Activated CD4-positive, alpha-beta T cell treated with anti-CD3 and anti-CD28 coated beads, Interleukin-2, amount 50 U/mL, for 4 hours (primary cell): ENCODE data around the gene RNF222.

Experiments used
- DNase-seq, 2 experiments: peaks; one replicate each; pipeline ENCODE4 v3.0.0-alpha.2; 2020

Gene RNF222

GRCh38 chr17:8397636-8398035 is at the start of gene RNF222:
TSS of gene RNF222 (minus strand) at chr17:8397827. CDS start at chr17:8393461, 4,366 bp downstream.
- no peak for DNase-seq

- DNase-seq, result no peak
Measured at GRCh38 chr17:8445536-8445935, 47.9 kb upstream of the RNF222 start.

- DNase-seq, result no peak
Measured at GRCh38 chr17:8444494-8444893, 46.9 kb upstream of the RNF222 start.

GRCh38 chr17:8443756-8444155 is 46.1 kb upstream of the RNF222 start:
- no peak for DNase-seq

GRCh38 chr17:8442310-8442709 is 44.7 kb upstream of the RNF222 start:
- DNase-seq, result no peak

- no peak for DNase-seq
Measured at GRCh38 chr17:8441690-8442089, 44.1 kb upstream of the RNF222 start.

- DNase-seq, result no peak
Measured at GRCh38 chr17:8439681-8440080, 42.1 kb upstream of the RNF222 start.

- no peak for DNase-seq
Measured at GRCh38 chr17:8438441-8438840, 40.8 kb upstream of the RNF222 start.

GRCh38 chr17:8436844-8437171 is 39.2 kb upstream of the RNF222 start:
- DNase-seq, result no peak

- peak; percentile 35 to 42 for DNase-seq
Measured at GRCh38 chr17:8436169-8436843, 38.7 kb upstream of the RNF222 start.

- DNase-seq, result peak; percentile 98 to 99
Measured at GRCh38 chr17:8435245-8436168, 37.9 kb upstream of the RNF222 start, which contains the start of gene NDEL1. TSS of gene NDEL1 (plus strand) at chr17:8435884. CDS start at chr17:8444272, 8,388 bp downstream.

GRCh38 chr17:8430966-8431365 is 33.3 kb upstream of the RNF222 start:
- no peak for DNase-seq

- DNase-seq, result no peak
Measured at GRCh38 chr17:8426802-8427201, 29.2 kb upstream of the RNF222 start.

GRCh38 chr17:8426094-8426720 is 28.6 kb upstream of the RNF222 start:
- DNase-seq, result no peak

GRCh38 chr17:8421571-8421970 is 23.9 kb upstream of the RNF222 start:
- no peak for DNase-seq

- no peak for DNase-seq
Measured at GRCh38 chr17:8420041-8420934, 22.7 kb upstream of the RNF222 start.

GRCh38 chr17:8419305-8419704 is 21.7 kb upstream of the RNF222 start:
- no peak for DNase-seq

- DNase-seq, result no peak
Measured at GRCh38 chr17:8418471-8418870, 20.8 kb upstream of the RNF222 start.

- no peak for DNase-seq
Measured at GRCh38 chr17:8417806-8418205, 20.2 kb upstream of the RNF222 start.

GRCh38 chr17:8413938-8414337 is 16.3 kb upstream of the RNF222 start:
- DNase-seq, result no peak

- no peak for DNase-seq
Measured at GRCh38 chr17:8413328-8413727, 15.7 kb upstream of the RNF222 start.

GRCh38 chr17:8412089-8412488 is 14.5 kb upstream of the RNF222 start:
- DNase-seq, result no peak

GRCh38 chr17:8410883-8411238 is 13.2 kb upstream of the RNF222 start:
- DNase-seq, result no peak
